Measurements from ENCODE around the gene MAPK10.
"Not testable (repeated sequence)": the region's sequence is repeated elsewhere in the genome, so short reads cannot be mapped to it uniquely, and the experiment has no call there.

Gene MAPK10

DNA sequence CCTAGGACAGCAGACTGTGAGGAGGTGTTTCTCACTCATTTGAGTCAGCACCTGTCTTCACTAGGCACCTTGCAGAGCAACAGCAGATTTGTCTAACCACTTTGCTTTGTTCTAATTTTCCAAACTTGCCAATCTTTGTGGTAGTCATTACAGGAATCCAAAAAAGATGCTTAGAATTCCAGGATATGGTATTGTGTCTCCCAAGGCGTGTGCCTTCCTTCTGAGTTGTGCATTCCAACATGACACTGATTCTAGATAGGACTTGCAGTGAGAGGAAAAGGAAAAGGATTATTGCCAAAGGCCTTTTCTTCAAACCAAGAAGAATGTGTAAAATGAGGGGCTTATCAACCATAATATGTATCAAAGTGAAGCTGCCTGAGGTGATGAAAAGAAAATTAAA, 126.2 kb downstream of the MAPK10 start:
- no peak overlapping the region for H3K4me3 Mint-ChIP-seq
- H3K36me3 Mint-ChIP-seq (ENCODE audit: low read depth): no peaks in the 10 kb centered on the region
- no peaks in the 10 kb centered on the region for H3K4me1 Mint-ChIP-seq (ENCODE audit: low read depth)
- H3K27me3 Mint-ChIP-seq (ENCODE audit: low read depth): no peaks in the 10 kb centered on the region
- H3K9me3 Mint-ChIP-seq: no peaks in the 10 kb centered on the region
- no peak overlapping the region for H3K27ac Mint-ChIP-seq

DNA sequence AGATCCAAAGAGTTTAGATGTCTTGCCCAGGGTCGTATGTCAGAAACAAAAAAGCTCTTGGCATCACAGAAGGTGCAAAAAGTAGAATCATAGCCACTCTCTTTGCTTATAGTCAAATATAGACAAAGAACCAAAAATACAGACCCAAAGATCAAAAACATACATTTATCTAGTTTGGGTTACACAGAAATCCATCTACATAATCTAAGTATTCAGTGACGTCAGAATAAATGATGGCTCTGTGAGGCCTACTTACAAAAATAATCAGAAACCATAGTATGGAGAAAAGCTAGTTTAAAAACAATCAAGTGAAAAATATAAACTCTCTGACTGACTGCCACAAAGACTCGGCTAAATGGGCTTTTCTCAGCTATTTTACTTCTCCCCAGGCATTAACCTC, 126.8 kb downstream of the MAPK10 start:
- Mint-ChIP-seq H3K4me1 (ENCODE audit: low read depth) (no peaks in the 10 kb centered on the region), H3K27ac (no peak overlapping the region), H3K36me3 (ENCODE audit: low read depth) (no peaks in the 10 kb centered on the region), H3K9me3 (no peaks in the 10 kb centered on the region), H3K4me3 (no peak overlapping the region), H3K27me3 (ENCODE audit: low read depth) (no peaks in the 10 kb centered on the region)

DNA sequence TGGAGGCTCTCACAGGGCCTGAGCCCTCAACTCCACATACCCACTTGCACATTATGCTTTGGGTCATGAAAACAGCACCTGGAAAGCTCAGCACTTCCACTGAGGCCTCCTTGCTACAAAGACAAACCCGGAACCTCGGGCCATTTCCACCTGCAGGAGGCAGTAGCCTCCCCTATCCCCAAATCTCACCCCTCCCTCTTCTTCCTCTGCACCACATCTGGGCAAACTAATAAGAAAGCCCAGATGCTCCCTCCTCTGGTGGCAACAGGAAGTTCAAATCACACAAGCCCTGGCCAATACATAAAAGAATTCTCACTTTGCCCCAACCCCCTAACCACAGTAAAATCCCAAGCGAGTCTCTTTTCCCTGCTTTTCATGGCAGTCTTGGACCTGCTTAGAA, 136.4 kb downstream of the MAPK10 start:
- Mint-ChIP-seq H3K36me3 (ENCODE audit: low read depth) (no peaks in the 10 kb centered on the region), H3K27ac (no peak overlapping the region), H3K4me3 (no peak overlapping the region), H3K9me3 (no peaks in the 10 kb centered on the region), H3K4me1 (ENCODE audit: low read depth) (no peaks in the 10 kb centered on the region), H3K27me3 (ENCODE audit: low read depth) (no peaks in the 10 kb centered on the region)

DNA sequence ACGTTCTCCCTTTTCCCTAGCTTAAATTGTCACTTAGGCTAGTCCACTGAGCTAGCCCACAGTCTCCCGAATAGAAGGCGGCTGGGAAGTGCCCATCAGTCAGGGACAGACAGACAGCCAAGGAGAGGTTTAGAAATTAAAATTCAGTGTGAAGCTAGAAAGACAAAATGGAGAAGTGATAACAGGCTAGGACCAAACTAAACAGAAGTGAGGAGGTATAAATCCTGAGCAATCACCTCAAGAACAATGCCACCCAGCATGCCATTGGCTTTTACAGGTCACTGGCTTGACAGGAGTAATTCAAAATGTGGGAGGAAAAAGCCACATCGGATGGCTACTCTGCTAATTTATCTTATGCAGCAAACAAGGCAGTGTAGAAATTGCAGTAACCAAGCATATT, 138.9 kb downstream of the MAPK10 start:
- no peaks in the 10 kb centered on the region for H3K4me1 Mint-ChIP-seq (ENCODE audit: low read depth)
- H3K9me3 Mint-ChIP-seq: no peaks in the 10 kb centered on the region
- H3K27ac Mint-ChIP-seq: no peak overlapping the region
- H3K27me3 Mint-ChIP-seq (ENCODE audit: low read depth): no peaks in the 10 kb centered on the region
- no peak overlapping the region for H3K4me3 Mint-ChIP-seq
- no peaks in the 10 kb centered on the region for H3K36me3 Mint-ChIP-seq (ENCODE audit: low read depth)

DNA sequence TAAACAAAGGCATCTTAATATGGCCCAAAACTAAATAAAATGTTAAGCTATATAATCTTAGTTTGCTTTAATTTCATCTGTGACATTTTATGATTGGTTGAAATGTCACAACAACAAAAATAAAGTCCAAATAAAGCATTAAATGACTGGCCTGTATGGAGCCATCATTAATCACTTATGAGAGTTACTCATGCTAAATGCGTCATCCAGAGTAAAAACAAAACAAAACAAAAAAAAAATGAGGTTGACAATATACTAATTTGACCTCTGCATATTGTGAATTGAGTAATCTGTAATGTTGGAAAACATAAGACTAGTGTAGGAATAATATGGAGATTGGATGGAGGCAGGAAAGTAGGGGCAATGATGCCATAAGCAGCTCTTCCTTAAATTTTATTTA, 139.7 kb downstream of the MAPK10 start:
- H3K36me3 Mint-ChIP-seq (ENCODE audit: low read depth): no peaks in the 10 kb centered on the region
- no peaks in the 10 kb centered on the region for H3K9me3 Mint-ChIP-seq
- no peak overlapping the region for H3K4me3 Mint-ChIP-seq
- H3K27ac Mint-ChIP-seq: no peak overlapping the region
- H3K27me3 Mint-ChIP-seq (ENCODE audit: low read depth): no peaks in the 10 kb centered on the region
- no peaks in the 10 kb centered on the region for H3K4me1 Mint-ChIP-seq (ENCODE audit: low read depth)

DNA sequence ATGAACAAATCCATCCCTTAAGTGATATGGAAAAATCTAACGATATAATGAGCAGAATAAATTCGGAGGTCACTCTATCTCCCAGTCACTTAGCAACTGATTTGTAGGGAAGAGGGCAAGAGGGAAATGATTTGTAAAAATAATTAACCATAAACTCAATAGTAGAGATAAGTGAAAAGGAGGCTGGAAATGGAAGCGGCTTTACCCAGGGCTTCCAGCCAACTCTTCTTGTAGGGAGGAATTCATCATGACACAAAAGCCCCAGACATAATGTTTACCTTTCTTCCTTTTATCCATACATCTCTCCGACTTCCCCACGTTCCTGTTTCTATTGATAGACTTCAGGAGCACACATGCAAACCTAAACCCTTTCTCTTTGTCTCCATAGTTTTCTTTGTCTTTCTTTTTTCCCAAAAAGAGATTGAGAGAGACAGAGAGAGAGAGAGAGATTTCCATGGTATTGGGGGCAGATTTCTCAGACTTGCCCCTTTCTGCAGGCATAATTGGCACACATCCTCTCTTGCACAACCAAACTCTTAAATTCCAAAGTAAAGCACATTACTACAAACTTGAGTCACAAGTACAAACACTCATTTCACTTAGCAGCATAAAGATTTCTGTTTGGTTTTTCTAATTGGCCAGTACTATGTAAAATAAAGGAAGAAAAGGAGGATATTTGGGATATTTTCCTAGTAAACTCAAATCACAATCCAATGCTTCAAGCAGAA, 140.9 kb downstream of the MAPK10 start:
- Mint-ChIP-seq H3K36me3 (ENCODE audit: low read depth) (no peaks in the 10 kb centered on the region), H3K27me3 (ENCODE audit: low read depth) (no peaks in the 10 kb centered on the region), H3K9me3 (peaks cover 4% of the 10 kb centered on the region), H3K27ac (no peak overlapping the region), H3K4me3 (no peak overlapping the region), H3K4me1 (ENCODE audit: low read depth) (no peaks in the 10 kb centered on the region)

DNA sequence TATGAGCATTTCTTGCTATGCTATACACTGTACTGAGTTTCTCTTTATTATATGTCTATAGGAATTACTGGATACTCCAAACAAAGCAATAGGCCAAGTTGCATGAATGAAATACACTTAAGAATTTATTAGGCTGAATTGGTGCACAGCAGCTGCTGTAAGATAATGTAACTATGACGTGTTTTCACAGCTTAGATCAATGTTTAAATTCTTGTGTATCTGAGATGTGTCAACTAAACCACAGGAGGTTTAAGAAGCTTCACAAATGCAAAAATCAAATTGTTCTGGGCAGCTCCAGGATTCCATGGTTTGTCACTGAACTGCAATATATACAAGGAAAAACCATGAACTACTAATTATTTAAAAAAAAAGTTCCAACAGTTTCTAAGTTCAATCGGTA, 156.7 kb downstream of the MAPK10 start:
- Mint-ChIP-seq H3K36me3 (ENCODE audit: low read depth) (no peaks in the 10 kb centered on the region), H3K9me3 (peaks cover 2% of the 10 kb centered on the region), H3K4me1 (ENCODE audit: low read depth) (no peaks in the 10 kb centered on the region), H3K27ac (no peak overlapping the region), H3K4me3 (no peak overlapping the region), H3K27me3 (ENCODE audit: low read depth) (no peaks in the 10 kb centered on the region)

DNA sequence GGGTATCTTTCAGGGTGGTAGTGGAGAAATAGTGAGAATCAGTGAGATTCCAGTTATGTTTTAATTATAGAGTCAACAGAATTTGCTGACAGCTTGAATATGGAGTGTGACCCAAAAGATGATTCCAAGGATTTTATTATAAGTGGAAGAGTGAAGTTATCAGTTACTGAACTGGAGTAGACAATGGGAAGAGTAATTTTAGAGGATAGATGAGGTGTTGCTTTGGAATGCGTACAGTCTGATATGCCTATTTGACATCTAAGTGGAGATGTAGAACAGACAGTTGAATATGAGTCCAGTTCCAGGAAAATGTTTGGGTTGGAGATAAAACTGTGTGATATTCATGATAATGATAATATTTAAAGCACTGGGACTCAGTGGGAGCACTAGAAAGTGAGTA, 174.2 kb downstream of the MAPK10 start:
- Mint-ChIP-seq H3K4me3 (no peak overlapping the region), H3K4me1 (ENCODE audit: low read depth) (no peaks in the 10 kb centered on the region), H3K27ac (no peak overlapping the region), H3K9me3 (no peaks in the 10 kb centered on the region), H3K36me3 (ENCODE audit: low read depth) (no peaks in the 10 kb centered on the region), H3K27me3 (ENCODE audit: low read depth) (no peaks in the 10 kb centered on the region)

DNA sequence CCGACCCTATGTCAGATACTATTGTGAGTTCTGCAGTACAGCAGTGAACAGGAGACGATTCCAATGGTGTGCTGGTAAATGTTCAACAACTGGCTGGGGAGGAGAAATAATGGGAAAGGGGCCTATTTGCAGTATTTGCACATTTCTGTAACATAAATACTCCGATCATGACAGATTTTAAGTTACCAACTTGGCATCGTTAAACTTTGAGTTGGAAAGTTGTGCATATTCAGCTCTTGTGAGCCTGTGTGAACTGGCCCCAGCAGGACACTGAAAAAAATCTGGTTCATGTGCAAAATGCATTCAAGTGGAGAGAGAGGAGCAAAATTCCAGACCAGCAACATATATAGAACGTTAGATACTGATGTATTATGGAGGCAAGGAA, 175.0 kb downstream of the MAPK10 start:
- Mint-ChIP-seq H3K4me1 (ENCODE audit: low read depth) (no peaks in the 10 kb centered on the region), H3K27ac (no peak overlapping the region), H3K27me3 (ENCODE audit: low read depth) (no peaks in the 10 kb centered on the region), H3K9me3 (no peaks in the 10 kb centered on the region), H3K4me3 (no peak overlapping the region), H3K36me3 (ENCODE audit: low read depth) (no peaks in the 10 kb centered on the region)

DNA sequence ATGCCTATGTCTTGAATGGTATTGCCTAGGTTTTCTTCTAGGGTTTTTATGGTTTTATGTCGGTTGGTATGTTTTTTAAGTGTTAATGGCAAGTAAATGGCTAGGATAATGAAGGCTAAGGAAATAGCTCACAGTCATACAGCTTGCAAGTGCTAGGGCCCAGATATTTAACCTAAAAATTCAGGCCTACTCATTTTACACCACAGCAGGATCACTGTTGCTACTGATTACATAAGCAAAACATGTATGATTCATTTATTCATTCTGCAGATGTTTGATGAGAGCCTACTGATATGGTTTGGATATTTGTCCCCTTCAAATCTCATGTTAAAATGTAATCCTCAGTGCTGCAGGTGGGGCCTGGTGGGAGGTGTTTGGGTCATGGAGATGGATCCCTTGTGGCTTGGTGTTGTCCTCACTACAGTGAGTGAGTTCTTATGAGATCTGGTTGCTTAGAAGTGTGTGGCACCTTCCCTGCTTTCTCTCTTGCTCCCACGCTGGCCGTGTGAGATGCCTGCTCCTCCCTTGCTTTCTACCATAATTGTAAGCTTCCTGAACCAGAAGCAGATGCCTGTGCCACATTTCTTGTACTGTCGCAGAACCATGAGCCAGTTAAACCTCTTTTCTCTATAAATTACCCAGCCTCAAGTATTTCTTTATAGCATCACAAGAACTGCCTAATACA, 175.5 kb downstream of the MAPK10 start:
- H3K9me3 Mint-ChIP-seq: no peaks in the 10 kb centered on the region
- H3K36me3 Mint-ChIP-seq (ENCODE audit: low read depth): no peaks in the 10 kb centered on the region
- H3K4me1 Mint-ChIP-seq (ENCODE audit: low read depth): no peaks in the 10 kb centered on the region
- no peak overlapping the region for H3K27ac Mint-ChIP-seq
- H3K4me3 Mint-ChIP-seq: no peak overlapping the region
- no peaks in the 10 kb centered on the region for H3K27me3 Mint-ChIP-seq (ENCODE audit: low read depth)

DNA sequence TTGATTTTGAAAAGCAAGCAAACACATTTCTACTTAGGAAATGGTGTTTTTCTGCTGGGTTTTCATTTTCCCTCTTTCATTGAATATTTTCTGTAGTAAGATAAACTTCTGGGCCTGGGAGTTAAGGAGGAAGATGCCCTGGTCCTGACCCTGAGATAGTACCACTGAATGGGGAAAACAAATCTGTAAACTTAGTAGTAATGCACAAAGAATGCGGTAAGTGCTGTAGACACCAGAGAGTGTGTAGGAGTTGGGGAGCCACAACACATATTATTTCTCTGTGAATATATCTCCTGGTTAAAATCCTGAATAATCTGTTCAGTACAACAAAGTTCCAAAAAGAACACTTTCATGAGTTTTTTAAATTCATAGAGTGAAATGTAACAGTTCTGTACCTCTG, 178.3 kb downstream of the MAPK10 start:
- H3K27ac Mint-ChIP-seq: no peak overlapping the region
- no peaks in the 10 kb centered on the region for H3K9me3 Mint-ChIP-seq
- no peaks in the 10 kb centered on the region for H3K36me3 Mint-ChIP-seq (ENCODE audit: low read depth)
- no peaks in the 10 kb centered on the region for H3K4me1 Mint-ChIP-seq (ENCODE audit: low read depth)
- no peak overlapping the region for H3K4me3 Mint-ChIP-seq
- no peaks in the 10 kb centered on the region for H3K27me3 Mint-ChIP-seq (ENCODE audit: low read depth)

DNA sequence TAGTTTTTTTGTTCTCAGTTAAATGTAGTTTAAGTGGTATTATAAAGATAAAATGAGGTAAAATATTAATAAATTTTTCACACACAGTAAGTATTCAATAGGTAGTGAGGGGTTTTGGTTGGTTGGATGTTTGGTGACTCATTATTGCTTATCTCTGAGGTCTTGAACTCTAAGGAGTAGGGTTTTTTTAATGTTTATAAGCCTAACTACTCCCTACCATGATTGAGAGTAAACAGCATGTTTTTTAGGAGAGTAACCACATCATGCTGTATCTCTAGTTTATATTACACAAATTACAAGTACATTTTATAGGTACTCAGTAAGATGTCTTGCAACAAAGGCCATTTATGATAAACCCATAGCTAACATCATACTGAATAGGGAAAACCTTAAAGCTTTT, 181.6 kb downstream of the MAPK10 start:
- Mint-ChIP-seq H3K27me3 (ENCODE audit: low read depth) (no peaks in the 10 kb centered on the region), H3K27ac (no peak overlapping the region), H3K4me1 (ENCODE audit: low read depth) (no peaks in the 10 kb centered on the region), H3K4me3 (no peak overlapping the region), H3K36me3 (ENCODE audit: low read depth) (no peaks in the 10 kb centered on the region), H3K9me3 (no peaks in the 10 kb centered on the region)

DNA sequence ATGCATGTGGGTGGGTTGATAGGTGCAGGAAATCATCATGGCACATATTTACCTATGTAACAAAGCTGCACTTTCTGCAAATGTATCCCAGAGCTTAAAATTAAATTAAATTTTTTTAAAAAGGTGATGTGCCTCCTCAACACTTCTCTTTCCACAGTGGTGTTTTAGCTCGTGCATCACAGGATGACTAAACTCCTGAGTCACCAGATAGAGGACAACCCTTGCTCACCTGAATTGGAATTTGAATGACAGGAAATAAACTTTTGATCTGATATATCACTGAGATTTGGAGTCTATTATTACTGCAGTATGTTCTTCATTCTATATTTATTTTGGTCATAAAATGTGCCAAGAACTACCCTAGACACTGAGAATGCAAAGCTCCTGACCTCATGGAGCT, 185.3 kb downstream of the MAPK10 start:
- H3K4me3 Mint-ChIP-seq: no peak overlapping the region
- H3K36me3 Mint-ChIP-seq (ENCODE audit: low read depth): no peaks in the 10 kb centered on the region

DNA sequence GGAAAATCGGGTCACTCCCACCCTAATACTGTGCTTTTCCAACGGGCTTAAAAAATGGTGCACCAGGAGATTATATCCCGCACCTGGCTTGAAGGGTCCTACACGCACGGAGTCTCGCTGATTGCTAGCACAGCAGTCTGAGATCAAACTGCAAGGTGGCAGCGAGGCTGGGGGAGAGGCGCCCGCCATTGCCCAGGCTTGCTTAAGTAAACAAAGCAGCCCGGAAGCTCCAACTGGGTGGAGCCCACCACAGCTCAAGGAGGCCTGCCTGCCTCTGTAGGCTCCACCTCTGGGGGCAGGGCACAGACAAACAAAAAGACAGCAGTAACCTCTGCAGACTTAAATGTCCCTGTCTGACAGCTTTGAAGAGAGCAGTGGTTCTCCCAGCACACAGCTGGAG, 191.5 kb downstream of the MAPK10 start:
- not testable (repeated sequence) for H3K9me3 Mint-ChIP-seq; H3K27me3 Mint-ChIP-seq (ENCODE audit: low read depth); H3K4me3 Mint-ChIP-seq; H3K4me1 Mint-ChIP-seq (ENCODE audit: low read depth); H3K36me3 Mint-ChIP-seq (ENCODE audit: low read depth); H3K27ac Mint-ChIP-seq

More for the DNA sequence above, 185.3 kb downstream of the MAPK10 start:
- Mint-ChIP-seq H3K27ac (no peak overlapping the region), H3K9me3 (no peaks in the 10 kb centered on the region), H3K27me3 (ENCODE audit: low read depth) (no peaks in the 10 kb centered on the region), H3K4me1 (ENCODE audit: low read depth) (no peaks in the 10 kb centered on the region)

DNA sequence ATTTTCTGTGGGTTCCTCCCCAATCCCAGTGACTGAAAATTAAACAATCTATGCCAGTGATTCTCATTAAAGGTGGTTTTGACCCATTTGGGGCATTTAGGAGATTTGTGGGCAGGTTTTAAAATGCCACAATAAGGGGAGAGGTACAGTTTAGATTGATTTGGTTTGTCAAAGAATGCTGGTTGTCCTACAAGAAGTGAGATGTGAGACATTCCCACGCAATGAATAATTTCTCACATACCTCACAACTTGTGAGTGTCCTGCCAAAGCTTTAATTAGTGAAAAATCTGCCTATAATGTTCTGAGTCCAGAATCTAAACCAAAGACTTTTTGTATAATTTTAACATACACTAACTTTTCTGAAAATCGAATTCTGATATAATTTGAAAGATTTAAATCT, 199.4 kb downstream of the MAPK10 start:
- Mint-ChIP-seq H3K27me3 (ENCODE audit: low read depth) (no peaks in the 10 kb centered on the region), H3K36me3 (ENCODE audit: low read depth) (no peaks in the 10 kb centered on the region), H3K9me3 (no peaks in the 10 kb centered on the region), H3K27ac (no peak overlapping the region), H3K4me1 (ENCODE audit: low read depth) (no peaks in the 10 kb centered on the region), H3K4me3 (no peak overlapping the region)

Measured in T-helper 1 cell treated with Interleukin-12 subunit alpha and Interleukin-12 subunit beta and Interleukin-4 antibody, amounts not matched to agents 30 μg/mL and 1 μg/mL, for 36 hours (primary cell).